GM23338 (cell line): ENCODE data around the gene CCDC117. TPM values are rescaled to one million over a fixed set of nuclear protein-coding genes. Genes with fewer than 3 reads are reported as not detected.

Experiments used
- ATAC-seq: fragments of 200-7000 bp; cut with Tn5 transposase; 3 replicates; pipeline ENCODE4 v1.9.1; 2020
- DNase-seq: peaks from one replicate; pipeline ENCODE4 v3.0.0-alpha.2; 2015; ENCODE audit warnings: low spot score
- H2AFZ ChIP-seq: fragments of 200-600 bp; sonication (generic); 2 replicates; pipeline ENCODE4 v1.8.0; 2016; ENCODE audit warnings: antibody characterized with exemption, mild to moderate bottlenecking, moderate library complexity
- H3F3A ChIP-seq: fragments of 200-600 bp; sonication (generic); replicated peaks from 2 replicates; pipeline ENCODE4 v1.8.0; 2017; ENCODE audit warnings: antibody characterized with exemption, mixed run types, low read depth
- H3K27ac ChIP-seq: fragments of 200-600 bp; sonication (generic); 2 replicates; pipeline ENCODE4 v1.6.1; 2016; ENCODE audit warnings: low read depth
- H3K27me3 ChIP-seq: fragments of 200-600 bp; sonication (generic); 2 replicates; pipeline ENCODE4 v1.8.0; 2016; ENCODE audit warnings: mild to moderate bottlenecking, mixed run types, moderate library complexity; ENCODE audit not compliant: insufficient read depth
- H3K36me3 ChIP-seq: fragments of 200-600 bp; sonication (generic); 2 replicates; pipeline ENCODE4 v1.8.0; 2016; ENCODE audit warnings: mild to moderate bottlenecking; ENCODE audit not compliant: insufficient read depth
- H3K4me1 ChIP-seq: fragments of 200-600 bp; sonication (generic); 2 replicates; pipeline ENCODE4 v1.8.0; 2016; ENCODE audit warnings: mild to moderate bottlenecking, moderate library complexity; ENCODE audit not compliant: insufficient read depth
- H3K4me2 ChIP-seq: fragments of 200-600 bp; sonication (generic); 2 replicates; pipeline ENCODE4 v1.7.1; 2017; ENCODE audit warnings: mixed run types
- H3K4me3 ChIP-seq: fragments of 200-600 bp; sonication (generic); 2 replicates; pipeline ENCODE4 v1.6.1; 2016; ENCODE audit warnings: mixed run types
- H3K79me2 ChIP-seq: fragments of 200-600 bp; sonication (generic); replicated peaks from 2 replicates; pipeline ENCODE4 v1.8.0; 2017; ENCODE audit warnings: mild to moderate bottlenecking; ENCODE audit not compliant: insufficient read depth
- H3K9me2 ChIP-seq: fragments of 200-600 bp; sonication (generic); 2 replicates; pipeline ENCODE4 v1.8.0; 2017; ENCODE audit not compliant: insufficient read depth
- H4K20me1 ChIP-seq: fragments of 200-600 bp; sonication (generic); replicated peaks from 2 replicates; pipeline ENCODE4 v1.8.0; 2017; ENCODE audit warnings: mild to moderate bottlenecking; ENCODE audit not compliant: insufficient read depth
- H3K27ac Mint-ChIP-seq: 2 replicates; pipeline ENCODE4 v1.8.0; 2020; ENCODE audit warnings: inconsistent platforms, mild to moderate bottlenecking, moderate library complexity, mixed read lengths
- H3K27me3 Mint-ChIP-seq: 3 replicates; pipeline ENCODE4 v1.8.0; 2022; ENCODE audit warnings: low read depth, mild to moderate bottlenecking, moderate library complexity, mixed read lengths, inconsistent platforms; ENCODE audit not compliant: insufficient read depth, poor library complexity
- H3K36me3 Mint-ChIP-seq: 3 replicates; pipeline ENCODE4 v1.8.0; 2021; ENCODE audit warnings: low read depth, mild to moderate bottlenecking, inconsistent platforms, moderate library complexity, mixed read lengths
- H3K4me1 Mint-ChIP-seq: 3 replicates; pipeline ENCODE4 v1.8.0; 2020; ENCODE audit warnings: mild to moderate bottlenecking, inconsistent platforms, mixed read lengths
- H3K4me3 Mint-ChIP-seq: 3 replicates; pipeline ENCODE4 v1.8.0; 2021; ENCODE audit warnings: moderate library complexity, mild to moderate bottlenecking, inconsistent platforms, mixed read lengths
- H3K9me3 Mint-ChIP-seq: 3 replicates; pipeline ENCODE4 v1.8.0; 2020; ENCODE audit warnings: moderate library complexity, mild to moderate bottlenecking, inconsistent platforms, mixed read lengths
- CREB1 ChIP-seq: fragments of 250-450 bp; sonication (Bioruptor Pico); IDR thresholded peaks from 2 replicates; pipeline ENCODE4 v1.5.0; 2020; ENCODE audit warnings: low read depth, mild to moderate bottlenecking, moderate library complexity
- CTCF ChIP-seq, 2 experiments: fragments of 200-600 bp in 1 of 2; sonication (generic) in 1 of 2; conservative IDR thresholded peaks; 2 replicates each; pipeline versions ENCODE4 v1.5.1 to v1.6.1; 2016 to 2017; ENCODE audit warnings: antibody characterized with exemption in 2 of 2, low read depth in 2 of 2, mild to moderate bottlenecking in 2 of 2, moderate library complexity in 1 of 2
- ETS1 ChIP-seq: IDR thresholded peaks from 2 replicates; pipeline ENCODE4 v1.6.1; 2016; ENCODE audit warnings: antibody characterized with exemption
- EZH2 ChIP-seq: fragments of 200-600 bp; sonication (generic); IDR thresholded peaks from one replicate; pipeline ENCODE4 v1.8.0; 2017; ENCODE audit warnings: antibody characterized with exemption, mild to moderate bottlenecking, low read depth; ENCODE audit not compliant: unreplicated experiment
- EZH2phosphoT487 ChIP-seq: fragments of 200-600 bp; sonication (generic); IDR thresholded peaks from one replicate; pipeline ENCODE4 v1.8.1; 2018; ENCODE audit warnings: antibody characterized with exemption; ENCODE audit not compliant: unreplicated experiment
- JUNB ChIP-seq: IDR thresholded peaks from one replicate; pipeline ENCODE4 v1.6.1; 2016; ENCODE audit warnings: antibody characterized with exemption; ENCODE audit not compliant: unreplicated experiment
- NANOG ChIP-seq: IDR thresholded peaks from 2 replicates; pipeline ENCODE4 v1.6.1; 2016; ENCODE audit warnings: antibody characterized with exemption, borderline replicate concordance
- POLR2AphosphoS5 ChIP-seq: IDR thresholded peaks from 2 replicates; pipeline ENCODE4 v1.6.1; 2016; ENCODE audit warnings: antibody characterized with exemption, low read depth
- STAT1 ChIP-seq: IDR thresholded peaks from one replicate; pipeline ENCODE4 v1.6.1; 2016; ENCODE audit warnings: antibody characterized with exemption; ENCODE audit not compliant: unreplicated experiment
- ZNF114 ChIP-seq: fragments of 250-450 bp; sonication (Bioruptor Pico); IDR thresholded peaks from 2 replicates; pipeline ENCODE4 v1.5.0; 2020; ENCODE audit warnings: mild to moderate bottlenecking, moderate library complexity
- ZNF331 ChIP-seq: fragments of 250-450 bp; sonication (Bioruptor Pico); IDR thresholded peaks from 2 replicates; pipeline ENCODE4 v1.5.0; 2020; ENCODE audit warnings: low read depth, mild to moderate bottlenecking, moderate library complexity
- polyA plus RNA-seq: library from polyadenylated mRNA; unstranded; fragments of >200 nt; fragmentation: Nextera tagmentation; extraction: Ambion mirVana; gene quantifications from 2 replicates; pipeline ENCODE4 v1.2.1, GENCODE V29; 2016
- total RNA-seq: library from RNA; depleted of rRNA; stranded (reverse); fragments of >200 nt; shearing (Covaris generic); gene quantifications from 2 replicates; pipeline ENCODE4 v1.2.3, GENCODE V29; 2014
- TF ChIP-seq, protein P1 (sequence below): fragments of 250-450 bp; sonication (Bioruptor Pico); IDR thresholded peaks from 2 replicates; pipeline ENCODE4 v1.5.0; 2020; ENCODE audit warnings: mild to moderate bottlenecking, moderate library complexity

CCDC117 gene
- total and polyA plus RNA-seq, 2 experiments from 2014 or later, result 23.9 to 54.1 TPM

- Mint-ChIP-seq H3K36me3 (peaks cover 34% of the 10 kb centered on the region), H3K4me1 (peaks cover 48% of the 10 kb centered on the region), H3K9me3 (no peaks in the 10 kb centered on the region), H3K27ac (peak overlapping the region; percentile 88), H3K27me3 (no peaks in the 10 kb centered on the region), H3K4me3 (peak overlapping the region; percentile 29; the same call in 2 of the 3 replicates)
- ATAC-seq, result peak; percentile 93
- TF ChIP-seq CTCF (conservative IDR thresholded peaks at IDR 0.05; ENCODE audit: low read depth in 2 of 2), result no peak
- peak; percentile 80; the same call in 1 of the 2 replicates for TF ChIP-seq NANOG
- Histone ChIP-seq H3K4me2 (peak overlapping the region; percentile 15), H3K27ac (peak overlapping the region; percentile 77), H3K27me3 (no peaks in the 10 kb centered on the region), H2AFZ (no peak overlapping the region), H4K20me1 (no peaks in the 10 kb centered on the region; the same call in 1 of the 2 replicates), H3K4me1 (peaks cover 27% of the 10 kb centered on the region), H3F3A (peaks cover 4% of the 10 kb centered on the region; the same call in 1 of the 2 replicates), H3K36me3 (peaks cover 14% of the 10 kb centered on the region), H3K9me2 (no peaks in the 10 kb centered on the region), H3K4me3 (0 out of 2 replicates have a peak overlapping the region, but pooled peaks have one; percentile 1), H3K79me2 (peaks cover 81% of the 10 kb centered on the region)
- DNase-seq, result peak; percentile 94
Measured at GRCh38 chr22:28736301-28737155, 36.0 kb upstream of the CCDC117 start.

- ATAC-seq, result no peak
- Mint-ChIP-seq H3K27me3 (peaks cover 6% of the 10 kb centered on the region), H3K27ac (peak overlapping the region; percentile 86), H3K9me3 (no peaks in the 10 kb centered on the region), H3K36me3 (peaks cover 25% of the 10 kb centered on the region), H3K4me3 (no peak overlapping the region), H3K4me1 (peaks cover 51% of the 10 kb centered on the region)
- H3K4me1 ChIP-seq, result peaks cover 28% of the 10 kb centered on the region
- H3K4me3 ChIP-seq, result no peak overlapping the region
- DNase-seq, result no peak
- peaks cover 10% of the 10 kb centered on the region; the same call in 1 of the 2 replicates for H3K36me3 ChIP-seq
- no peaks in the 10 kb centered on the region for H3K27me3 ChIP-seq
- no peaks in the 10 kb centered on the region for H3K9me2 ChIP-seq
- no peak overlapping the region for H3K4me2 ChIP-seq
- peaks cover 81% of the 10 kb centered on the region for H3K79me2 ChIP-seq
- H3F3A ChIP-seq, result peaks cover 4% of the 10 kb centered on the region; the same call in 1 of the 2 replicates
- H4K20me1 ChIP-seq, result no peaks in the 10 kb centered on the region; the same call in 1 of the 2 replicates
- H3K27ac ChIP-seq, result peak overlapping the region; percentile 77
- no peak overlapping the region for H2AFZ ChIP-seq
- no peak for TF ChIP-seq ETS1
- no peak for TF ChIP-seq CREB1 (CRISPR knock-in tag)
- no peak for TF ChIP-seq EZH2phosphoT487
- TF ChIP-seq ZNF331 (CRISPR knock-in tag), result no peak
- no peak for TF ChIP-seq ZNF114 (CRISPR knock-in tag)
- no peak for TF ChIP-seq EZH2
- TF ChIP-seq, protein P1, sequence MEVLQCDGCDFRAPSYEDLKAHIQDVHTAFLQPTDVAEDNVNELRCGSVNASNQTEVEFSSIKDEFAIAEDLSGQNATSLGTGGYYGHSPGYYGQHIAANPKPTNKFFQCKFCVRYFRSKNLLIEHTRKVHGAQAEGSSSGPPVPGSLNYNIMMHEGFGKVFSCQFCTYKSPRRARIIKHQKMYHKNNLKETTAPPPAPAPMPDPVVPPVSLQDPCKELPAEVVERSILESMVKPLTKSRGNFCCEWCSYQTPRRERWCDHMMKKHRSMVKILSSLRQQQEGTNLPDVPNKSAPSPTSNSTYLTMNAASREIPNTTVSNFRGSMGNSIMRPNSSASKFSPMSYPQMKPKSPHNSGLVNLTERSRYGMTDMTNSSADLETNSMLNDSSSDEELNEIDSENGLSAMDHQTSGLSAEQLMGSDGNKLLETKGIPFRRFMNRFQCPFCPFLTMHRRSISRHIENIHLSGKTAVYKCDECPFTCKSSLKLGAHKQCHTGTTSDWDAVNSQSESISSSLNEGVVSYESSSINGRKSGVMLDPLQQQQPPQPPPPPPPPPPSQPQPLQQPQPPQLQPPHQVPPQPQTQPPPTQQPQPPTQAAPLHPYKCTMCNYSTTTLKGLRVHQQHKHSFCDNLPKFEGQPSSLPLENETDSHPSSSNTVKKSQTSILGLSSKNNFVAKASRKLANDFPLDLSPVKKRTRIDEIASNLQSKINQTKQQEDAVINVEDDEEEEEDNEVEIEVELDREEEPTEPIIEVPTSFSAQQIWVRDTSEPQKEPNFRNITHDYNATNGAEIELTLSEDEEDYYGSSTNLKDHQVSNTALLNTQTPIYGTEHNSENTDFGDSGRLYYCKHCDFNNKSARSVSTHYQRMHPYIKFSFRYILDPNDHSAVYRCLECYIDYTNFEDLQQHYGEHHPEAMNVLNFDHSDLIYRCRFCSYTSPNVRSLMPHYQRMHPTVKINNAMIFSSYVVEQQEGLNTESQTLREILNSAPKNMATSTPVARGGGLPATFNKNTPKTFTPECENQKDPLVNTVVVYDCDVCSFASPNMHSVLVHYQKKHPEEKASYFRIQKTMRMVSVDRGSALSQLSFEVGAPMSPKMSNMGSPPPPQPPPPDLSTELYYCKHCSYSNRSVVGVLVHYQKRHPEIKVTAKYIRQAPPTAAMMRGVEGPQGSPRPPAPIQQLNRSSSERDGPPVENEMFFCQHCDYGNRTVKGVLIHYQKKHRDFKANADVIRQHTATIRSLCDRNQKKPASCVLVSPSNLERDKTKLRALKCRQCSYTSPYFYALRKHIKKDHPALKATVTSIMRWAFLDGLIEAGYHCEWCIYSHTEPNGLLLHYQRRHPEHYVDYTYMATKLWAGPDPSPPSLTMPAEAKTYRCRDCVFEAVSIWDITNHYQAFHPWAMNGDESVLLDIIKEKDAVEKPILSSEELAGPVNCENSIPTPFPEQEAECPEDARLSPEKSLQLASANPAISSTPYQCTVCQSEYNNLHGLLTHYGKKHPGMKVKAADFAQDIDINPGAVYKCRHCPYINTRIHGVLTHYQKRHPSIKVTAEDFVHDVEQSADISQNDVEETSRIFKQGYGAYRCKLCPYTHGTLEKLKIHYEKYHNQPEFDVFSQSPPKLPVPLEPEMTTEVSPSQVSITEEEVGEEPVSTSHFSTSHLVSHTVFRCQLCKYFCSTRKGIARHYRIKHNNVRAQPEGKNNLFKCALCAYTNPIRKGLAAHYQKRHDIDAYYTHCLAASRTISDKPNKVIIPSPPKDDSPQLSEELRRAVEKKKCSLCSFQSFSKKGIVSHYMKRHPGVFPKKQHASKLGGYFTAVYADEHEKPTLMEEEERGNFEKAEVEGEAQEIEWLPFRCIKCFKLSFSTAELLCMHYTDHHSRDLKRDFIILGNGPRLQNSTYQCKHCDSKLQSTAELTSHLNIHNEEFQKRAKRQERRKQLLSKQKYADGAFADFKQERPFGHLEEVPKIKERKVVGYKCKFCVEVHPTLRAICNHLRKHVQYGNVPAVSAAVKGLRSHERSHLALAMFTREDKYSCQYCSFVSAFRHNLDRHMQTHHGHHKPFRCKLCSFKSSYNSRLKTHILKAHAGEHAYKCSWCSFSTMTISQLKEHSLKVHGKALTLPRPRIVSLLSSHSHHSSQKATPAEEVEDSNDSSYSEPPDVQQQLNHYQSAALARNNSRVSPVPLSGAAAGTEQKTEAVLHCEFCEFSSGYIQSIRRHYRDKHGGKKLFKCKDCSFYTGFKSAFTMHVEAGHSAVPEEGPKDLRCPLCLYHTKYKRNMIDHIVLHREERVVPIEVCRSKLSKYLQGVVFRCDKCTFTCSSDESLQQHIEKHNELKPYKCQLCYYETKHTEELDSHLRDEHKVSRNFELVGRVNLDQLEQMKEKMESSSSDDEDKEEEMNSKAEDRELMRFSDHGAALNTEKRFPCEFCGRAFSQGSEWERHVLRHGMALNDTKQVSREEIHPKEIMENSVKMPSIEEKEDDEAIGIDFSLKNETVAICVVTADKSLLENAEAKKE (CRISPR knock-in tag), result no peak
- TF ChIP-seq NANOG, result no peak
- TF ChIP-seq JUNB, result no peak
- no peak for TF ChIP-seq POLR2AphosphoS5
- no peak for TF ChIP-seq STAT1
Measured at GRCh38 chr22:28737701-28738100, 34.8 kb upstream of the CCDC117 start.
